Stomach (tissue), 4 donors: Measurements from ENCODE around the gene NABP1.

ENCODE experiments used
- CTCF ChIP-seq, 7 experiments: fragments of 450-650 bp in 4 of 7; fragments of 200-600 bp in 3 of 7; sonication (generic) in 3 of 7; IDR thresholded peaks; one replicate each; pipeline ENCODE4 v1.5.1; 2016 to 2019; ENCODE audit warnings: antibody characterized with exemption in 7 of 7, control low read depth in 2 of 7, mild to moderate bottlenecking in 1 of 7
- POLR2A ChIP-seq, 4 donors: fragments of 450-650 bp; IDR thresholded peaks; one replicate each; pipeline ENCODE4 v1.6.1; 2016; ENCODE audit warnings: antibody characterized with exemption in 4 of 4, control low read depth in 2 of 4, mild to moderate bottlenecking in 1 of 4, moderate library complexity in 1 of 4

- TF ChIP-seq POLR2A (IDR thresholded peaks at IDR 0.05): no peak
- no peak for TF ChIP-seq CTCF (IDR thresholded peaks at IDR 0.05)
Observed at GRCh38 chr2:191699341-191699945, 21.5 kb downstream of the NABP1 start.
